CD4-positive, alpha-beta T cell treated with Interferon alpha-2 for 1 hour (primary cell): ENCODE measurements around the gene ZBTB33.

Source experiments
- DNase-seq, 2 donors: peaks; one replicate each; pipeline ENCODE4 v3.0.0-alpha.2; 2020 to 2022

ZBTB33 gene

DNA sequence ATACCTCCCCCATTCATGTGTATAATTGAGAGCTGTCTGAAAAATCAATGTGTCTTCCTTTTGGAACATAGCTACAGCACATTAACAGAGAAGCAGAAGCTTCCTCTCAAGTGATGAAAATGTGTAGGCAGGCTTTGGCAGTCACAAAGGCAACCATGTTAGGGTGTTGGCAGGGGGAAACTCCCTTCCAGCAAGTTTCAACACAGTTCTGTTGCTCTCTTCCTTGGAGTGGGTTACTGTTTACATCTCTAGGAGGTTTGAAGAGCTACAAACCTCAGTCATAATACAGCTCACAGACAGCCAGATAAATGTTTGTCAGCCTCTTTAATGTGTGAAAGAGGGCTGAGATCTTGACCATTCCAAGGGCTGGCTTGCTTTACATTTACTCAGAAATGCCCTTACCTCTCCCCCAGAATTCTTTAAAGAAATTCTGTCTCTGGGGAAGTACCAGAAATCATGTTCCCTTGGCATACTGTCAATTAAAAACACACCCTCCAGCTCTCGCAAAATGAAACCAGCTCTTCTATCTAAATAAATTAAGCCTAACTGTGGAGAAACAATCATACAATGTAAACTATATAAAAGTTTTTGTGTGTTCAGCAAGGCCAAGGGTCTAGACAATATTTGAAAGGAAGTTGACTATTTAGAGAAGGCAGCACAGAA lies 18.9 kb downstream of the ZBTB33 start:
- DNase-seq = peak; percentile 21 to 30

DNA sequence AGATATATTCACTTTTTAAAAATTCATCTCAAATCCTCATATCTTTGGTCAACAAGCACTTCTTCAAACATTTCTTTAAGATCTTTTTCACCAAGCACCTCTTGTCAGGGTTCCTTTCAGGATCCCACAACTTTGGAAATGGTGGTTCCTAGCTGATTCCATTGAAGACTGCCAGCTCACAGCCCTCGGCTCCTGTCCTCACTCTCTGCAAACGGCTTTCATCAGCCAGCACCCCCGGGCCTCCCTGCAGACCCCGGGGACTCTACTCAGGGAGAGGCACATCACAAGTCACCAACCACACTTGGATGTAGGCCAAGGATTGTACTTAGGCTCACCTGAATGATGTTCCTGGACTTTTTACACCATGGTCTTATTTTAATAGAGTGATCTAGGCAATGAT lies 20.0 kb downstream of the ZBTB33 start:
- DNase-seq = no peak

DNA sequence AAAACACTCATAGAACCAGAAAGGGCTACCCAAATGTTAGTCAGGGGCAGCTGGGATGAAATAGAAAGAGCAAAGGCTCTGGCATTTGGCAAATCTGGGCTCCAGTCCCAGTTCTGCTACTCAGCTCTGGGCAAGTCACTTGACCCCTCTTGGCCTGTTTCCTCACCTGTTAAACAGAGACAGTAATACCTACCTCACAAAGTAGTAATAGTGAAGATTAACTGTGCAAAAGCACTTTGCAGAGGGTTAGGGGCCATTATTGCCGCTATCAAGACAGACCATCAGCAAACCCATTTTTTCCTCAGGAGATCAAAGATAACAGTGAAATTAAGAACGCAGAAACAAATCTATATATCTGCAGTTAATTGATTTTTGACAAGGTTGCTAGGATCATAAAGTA lies 20.6 kb downstream of the ZBTB33 start:
- no peak for DNase-seq

DNA sequence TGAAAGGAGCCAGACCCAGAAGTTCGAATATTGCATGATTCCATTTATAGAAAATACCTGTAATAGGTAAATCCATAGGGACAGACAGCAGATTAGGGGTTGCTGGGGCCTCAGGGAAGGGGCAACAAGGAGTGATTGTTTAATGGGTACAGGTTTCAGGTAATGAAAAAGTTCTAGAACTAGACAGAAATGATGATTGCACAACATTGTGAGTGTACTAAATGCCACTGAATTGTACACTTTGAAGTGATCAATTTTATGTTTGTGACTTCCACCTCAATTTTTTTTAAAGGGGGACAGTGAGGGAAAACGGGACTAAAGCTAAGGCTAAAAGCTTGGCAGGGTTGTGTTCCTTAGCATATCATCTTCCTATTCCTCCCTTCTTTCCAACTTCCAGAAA lies 23.5 kb downstream of the ZBTB33 start:
- no peak for DNase-seq

DNA sequence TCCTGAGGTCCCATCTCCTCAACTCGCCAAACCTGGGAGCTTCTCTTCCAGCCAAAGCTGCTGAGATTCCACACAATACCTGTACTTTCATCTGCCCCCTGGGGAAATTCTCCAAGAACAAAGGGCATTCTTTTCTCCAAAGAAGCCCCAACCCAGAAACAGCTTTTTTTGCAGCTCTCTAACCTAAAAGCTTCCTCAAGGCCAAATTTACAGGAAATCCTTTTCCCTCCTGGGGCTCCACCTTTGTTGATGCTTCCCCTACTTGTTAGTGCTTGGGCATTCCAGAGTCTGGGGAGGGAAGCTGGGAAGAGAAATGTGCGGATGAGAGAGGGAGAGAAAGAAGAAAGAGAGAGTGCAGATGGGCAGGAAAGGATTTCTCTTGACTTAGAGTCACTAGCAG lies 24.3 kb downstream of the ZBTB33 start:
- DNase-seq = no peak

DNA sequence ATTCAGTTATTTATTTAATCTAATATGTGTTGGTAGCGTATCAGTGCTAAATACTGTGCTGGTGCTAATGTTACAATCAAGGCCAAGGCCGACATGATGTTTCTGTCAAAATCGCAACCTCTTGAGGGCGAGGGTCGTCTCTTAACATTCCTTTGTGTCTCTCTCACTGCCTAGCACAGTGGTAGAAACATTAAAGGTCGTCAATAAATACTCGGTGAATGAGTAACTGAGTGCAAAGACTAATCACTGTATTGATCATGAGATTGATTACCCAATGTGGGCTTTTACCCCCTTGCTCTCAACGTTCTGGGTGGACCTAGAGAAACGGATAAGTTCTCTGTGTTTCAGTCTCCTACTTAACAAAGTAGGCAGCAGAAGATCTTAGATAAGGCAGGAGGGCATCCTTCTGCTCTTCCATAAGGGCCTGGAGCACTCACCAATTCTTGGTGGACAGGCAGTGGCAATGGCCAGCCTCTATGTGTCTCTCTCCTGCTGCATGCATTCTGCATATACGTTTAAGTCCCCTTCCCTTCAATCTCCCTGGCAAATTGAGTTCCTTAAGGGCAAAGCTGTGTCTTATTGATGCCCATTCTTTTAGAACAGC lies 30.5 kb downstream of the ZBTB33 start:
- no peak for DNase-seq

DNA sequence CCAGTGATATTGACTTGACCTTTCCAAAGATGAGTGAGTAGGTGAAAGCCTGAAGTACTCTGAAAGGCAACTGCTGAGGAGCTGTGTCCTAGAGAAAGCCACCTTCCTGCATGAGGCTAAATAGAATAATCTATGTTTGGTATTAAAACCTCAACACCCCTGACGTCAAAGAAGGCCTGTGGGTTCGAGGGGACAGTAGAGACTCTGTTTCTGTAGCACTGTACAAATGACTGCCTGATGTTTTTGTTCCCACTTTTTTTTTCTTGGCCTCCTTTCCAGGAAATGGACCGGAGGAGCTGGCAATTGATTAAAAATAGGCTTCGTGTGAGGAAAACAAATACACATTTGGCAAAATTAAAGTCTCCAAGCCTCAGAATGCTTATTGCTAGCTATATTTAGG lies 31.1 kb downstream of the ZBTB33 start:
- no peak for DNase-seq

DNA sequence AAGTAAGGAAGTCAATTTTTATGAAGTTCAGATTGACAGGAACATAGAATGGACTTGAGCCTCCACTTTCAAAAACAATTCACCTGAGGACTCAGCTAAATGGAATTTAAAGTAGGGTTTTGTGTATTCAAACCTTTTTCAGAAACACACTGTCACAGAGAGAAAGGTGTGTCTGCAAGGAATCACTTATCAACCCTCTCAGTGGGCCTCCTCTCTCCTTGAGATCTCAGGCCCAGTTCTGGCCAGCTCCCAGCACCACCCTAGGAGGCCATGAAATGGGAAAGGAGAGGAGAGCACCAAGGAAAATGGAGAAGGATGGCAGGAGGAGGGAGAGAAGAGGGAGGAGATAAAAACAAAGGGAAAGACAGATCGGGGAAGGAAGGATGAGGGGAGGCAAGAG lies 32.1 kb downstream of the ZBTB33 start:
- DNase-seq = no peak

DNA sequence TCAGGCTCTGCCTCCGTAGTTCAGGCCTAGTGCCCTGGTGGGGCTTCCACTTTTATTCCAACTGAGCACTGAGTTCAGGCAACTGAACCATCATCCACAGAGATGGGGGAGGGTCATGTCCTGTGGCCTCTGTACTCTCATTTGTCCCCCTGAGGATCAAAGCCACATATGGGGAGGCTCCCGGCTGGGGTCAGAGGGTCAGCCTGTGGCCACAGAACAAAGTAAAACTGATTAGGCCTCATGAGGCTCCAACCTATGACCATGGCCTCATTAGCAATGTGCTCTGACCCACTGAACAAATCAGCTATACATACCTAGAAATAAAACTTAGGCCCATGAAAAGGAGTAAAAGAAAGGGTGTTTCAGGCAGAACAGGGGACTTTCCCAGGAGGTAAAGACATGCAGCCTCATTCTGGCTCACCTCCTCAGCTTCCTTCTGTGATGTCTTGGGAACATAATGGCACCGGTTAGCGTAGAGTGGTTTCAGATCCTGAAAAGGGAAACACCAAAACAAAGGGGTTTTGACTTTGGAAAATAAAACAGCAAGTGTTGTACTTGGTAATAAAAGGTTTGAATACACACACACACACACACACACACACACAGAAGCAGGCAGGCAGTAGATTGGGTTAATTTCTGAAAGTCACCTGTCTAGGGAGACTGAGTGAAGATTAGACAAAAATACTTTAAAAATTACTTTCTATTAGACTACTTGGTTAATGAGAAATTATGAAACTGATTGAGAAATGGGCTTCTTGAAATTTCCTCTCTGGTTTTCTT lies 36.3 kb downstream of the ZBTB33 start:
- no peak for DNase-seq

DNA sequence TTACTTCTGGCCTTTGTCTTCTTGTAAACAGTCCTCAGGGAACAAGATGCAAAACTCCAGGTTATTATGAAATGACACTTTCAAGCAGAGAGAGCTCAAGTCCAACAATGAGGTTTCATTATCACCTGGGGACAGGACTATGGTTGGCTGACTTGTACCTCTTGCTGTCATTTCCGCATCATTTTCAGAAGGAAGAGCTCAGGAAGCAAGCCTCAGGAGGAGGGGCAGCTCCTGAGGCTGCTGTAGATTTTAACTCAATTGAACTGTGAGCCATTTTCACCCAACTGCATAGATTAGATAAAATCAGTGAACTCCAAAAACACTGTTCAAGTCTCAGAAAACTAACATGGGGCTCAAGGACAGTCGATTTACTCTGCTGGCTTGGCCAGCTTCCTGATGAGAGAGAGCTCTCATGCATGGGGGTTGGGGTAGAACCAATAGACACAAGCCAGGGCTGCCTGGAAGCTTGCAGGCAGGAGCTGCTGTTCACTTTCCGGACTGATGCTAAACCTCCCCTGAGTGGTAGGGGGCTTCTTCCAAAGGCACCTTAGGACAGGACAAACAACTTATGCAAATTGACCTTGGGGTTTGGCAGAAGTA lies 37.0 kb downstream of the ZBTB33 start:
- DNase-seq = no peak

DNA sequence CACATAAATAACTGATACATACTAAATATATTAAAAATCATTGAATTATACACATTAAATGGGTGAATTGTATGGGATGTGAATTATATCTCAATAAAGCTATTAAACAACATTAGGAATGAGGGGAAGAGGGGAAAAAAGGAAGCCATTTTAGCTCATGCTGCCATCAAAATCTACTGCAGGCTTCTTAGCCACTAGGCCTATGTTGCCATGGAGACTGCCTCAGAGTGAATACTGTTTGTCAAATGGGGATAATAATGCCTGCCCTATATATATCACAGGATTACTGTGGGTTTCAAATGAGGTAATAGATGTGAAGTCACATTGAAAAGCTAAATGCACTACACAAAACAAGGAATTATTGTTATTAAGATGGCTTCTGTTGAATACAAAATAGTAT lies 39.5 kb downstream of the ZBTB33 start:
- no peak for DNase-seq

DNA sequence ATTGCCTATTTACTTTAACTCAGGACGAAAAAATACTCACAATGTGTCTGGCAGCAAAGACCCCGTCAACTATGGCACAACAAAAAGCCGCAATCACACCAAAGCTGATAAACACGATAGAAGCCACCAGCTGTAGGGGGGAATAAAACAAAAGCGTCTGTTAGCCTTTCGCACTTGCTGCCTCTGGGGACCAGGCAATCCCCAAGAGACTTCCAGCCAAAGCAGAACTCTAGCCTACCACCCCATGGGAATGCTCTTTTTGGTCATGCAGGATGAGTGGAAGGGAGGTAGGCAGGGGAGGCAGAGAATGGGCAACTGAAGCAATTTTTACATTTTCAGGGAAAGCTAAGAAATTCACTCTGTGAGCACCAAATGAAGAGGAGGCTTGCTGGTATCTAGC lies 40.6 kb downstream of the ZBTB33 start:
- DNase-seq = no peak

DNA sequence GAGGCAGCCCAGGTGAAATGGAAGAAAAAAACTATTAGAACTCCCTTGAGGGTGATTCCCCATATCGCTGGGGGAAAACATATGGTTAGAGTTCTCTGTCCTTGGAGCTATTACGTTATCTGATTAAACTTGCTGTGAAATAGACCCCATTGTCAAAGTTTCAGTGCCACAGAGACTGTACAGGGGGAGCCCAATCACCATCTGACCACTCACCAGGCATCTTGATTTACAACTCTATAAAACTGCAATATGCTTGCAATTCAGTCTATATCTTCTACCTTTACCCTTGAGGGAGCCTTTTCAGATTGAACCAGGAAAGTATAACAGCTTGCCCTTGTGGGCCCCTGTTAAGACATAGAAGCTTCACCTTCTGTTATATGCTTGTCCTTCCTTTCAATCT lies 42.4 kb downstream of the ZBTB33 start:
- DNase-seq = no peak

DNA sequence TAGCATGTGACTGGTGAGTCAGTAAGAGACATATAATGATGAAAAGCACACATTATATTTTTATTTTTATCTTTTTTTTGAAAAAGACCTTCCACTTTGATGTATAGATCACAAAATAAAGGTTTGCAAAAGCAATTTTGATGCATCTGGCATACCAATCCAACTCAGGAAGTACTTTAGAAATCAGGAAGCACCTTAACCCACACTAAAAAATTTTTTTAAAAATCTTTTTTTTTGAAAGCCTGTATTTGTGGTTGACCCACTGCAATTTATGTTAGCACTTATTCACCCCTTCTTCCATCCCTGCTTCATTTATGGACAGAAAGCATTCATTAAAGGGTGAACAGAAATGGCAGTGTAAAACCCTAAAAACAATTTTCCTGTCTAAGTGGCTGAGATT lies 44.0 kb downstream of the ZBTB33 start:
- no peak for DNase-seq

DNA sequence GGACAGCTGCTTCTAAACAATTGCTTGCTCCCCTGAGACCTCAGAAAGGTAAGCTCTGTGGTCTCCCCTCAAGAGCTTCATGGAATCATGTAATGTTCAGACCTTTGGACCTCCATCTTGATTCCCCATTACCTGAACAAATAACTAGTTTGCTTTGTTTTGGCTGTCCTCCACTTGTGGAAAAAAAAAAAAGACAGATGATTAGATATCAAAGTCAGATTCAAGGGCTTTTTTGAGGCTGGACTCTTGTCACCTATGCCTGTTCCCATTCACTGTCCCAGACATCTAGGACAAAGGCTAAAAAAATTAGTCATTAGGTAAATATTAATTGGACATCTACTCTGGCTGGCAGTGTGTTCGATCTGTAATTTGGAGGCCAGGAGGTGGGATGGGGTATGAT lies 47.3 kb downstream of the ZBTB33 start:
- no peak for DNase-seq

DNA sequence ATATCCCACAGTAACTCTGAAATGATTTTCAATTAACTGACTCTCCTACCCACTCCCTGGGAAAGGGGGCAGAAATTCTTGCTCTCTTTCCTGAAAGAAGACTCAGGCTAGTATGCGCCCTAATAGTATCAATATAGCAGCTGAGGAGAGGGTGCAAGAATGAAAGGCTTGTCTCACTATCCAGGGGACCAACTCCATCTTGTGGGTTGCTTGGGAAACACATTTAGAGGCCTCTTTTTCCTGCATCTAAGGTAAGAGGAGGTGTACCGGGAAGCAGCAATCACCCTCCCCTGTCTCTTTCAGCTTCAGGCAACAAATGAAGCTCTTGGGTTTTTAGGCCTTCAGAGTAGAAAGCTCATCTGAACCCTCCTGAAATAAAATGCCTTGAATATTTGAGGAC lies 49.3 kb downstream of the ZBTB33 start:
- DNase-seq = no peak

DNA sequence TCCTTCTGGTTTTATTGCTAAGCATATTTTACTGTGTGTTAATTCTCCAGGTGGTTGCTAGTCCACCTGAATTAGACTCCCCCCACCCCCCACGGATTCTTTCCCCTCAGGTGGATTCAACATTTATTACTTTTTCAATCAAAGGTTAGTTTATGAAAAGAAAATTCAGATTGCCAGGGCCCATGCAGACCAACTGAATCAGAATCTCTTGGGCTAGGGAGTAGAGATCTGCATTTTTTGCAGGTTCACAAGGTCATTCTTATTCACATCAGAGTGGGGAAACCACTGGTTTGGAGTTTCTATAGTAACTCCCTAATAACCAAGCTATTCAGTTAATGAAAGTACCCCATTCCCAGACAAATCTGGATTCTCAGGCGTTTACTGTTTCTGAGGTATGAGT lies 50.9 kb downstream of the ZBTB33 start:
- DNase-seq = no peak

DNA sequence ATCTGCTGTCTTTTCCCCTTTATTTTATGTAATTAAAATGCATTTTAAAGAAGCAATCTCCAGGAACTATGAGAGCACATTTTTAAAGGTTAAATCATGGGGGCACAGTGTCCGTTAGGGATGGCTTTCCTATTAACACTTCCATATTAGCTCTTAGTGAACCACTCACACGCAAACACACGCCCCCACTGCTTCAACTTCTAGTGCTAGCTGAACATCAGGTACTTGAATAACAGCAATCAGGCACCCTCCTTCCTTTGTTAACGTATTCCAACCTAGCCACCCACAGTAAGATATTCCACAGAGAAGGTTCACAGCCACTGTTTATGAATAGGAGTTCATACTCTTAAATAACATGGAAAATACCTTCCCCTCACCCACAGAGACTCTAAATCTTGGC lies 51.3 kb downstream of the ZBTB33 start:
- no peak for DNase-seq

DNA sequence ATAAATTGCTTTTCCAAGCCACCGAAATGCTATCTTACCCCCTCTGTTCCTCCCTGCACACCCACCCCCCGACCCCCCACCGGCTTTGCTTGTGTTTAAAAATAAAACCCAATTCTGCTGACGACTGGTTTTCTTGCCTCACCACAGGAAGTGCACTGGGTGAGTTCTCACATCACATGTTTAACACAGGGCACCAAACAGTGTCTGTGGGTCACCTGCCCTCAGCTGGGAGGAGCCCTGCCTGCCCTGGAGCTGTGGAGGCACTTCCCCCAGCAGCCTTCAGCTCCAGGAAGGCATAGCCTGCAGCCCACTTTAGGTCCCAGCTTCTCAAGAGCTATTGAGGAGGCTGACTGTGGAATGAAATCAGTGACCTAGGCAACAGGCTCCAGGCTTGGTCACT lies 51.8 kb downstream of the ZBTB33 start:
- peak; percentile 62 to 70 for DNase-seq

DNA sequence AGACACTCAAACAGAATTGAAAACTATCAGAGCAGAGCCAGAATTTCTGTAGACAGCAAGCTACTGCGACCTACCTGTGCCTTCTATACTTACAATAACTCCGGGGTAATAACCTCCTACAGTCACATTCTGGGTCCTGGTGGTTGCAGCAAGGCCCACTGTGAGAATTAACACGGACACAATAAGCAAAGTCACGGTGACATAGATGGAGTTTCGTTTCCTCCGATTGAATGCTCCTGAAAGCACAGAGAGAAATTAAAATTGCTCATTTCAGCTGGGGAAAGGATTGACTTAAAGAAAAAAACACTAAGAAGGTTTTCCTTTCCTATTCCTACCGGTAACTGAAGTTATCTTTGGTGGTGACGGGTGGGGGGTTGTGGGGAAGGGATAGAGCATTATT lies 53.6 kb downstream of the ZBTB33 start:
- no peak for DNase-seq

DNA sequence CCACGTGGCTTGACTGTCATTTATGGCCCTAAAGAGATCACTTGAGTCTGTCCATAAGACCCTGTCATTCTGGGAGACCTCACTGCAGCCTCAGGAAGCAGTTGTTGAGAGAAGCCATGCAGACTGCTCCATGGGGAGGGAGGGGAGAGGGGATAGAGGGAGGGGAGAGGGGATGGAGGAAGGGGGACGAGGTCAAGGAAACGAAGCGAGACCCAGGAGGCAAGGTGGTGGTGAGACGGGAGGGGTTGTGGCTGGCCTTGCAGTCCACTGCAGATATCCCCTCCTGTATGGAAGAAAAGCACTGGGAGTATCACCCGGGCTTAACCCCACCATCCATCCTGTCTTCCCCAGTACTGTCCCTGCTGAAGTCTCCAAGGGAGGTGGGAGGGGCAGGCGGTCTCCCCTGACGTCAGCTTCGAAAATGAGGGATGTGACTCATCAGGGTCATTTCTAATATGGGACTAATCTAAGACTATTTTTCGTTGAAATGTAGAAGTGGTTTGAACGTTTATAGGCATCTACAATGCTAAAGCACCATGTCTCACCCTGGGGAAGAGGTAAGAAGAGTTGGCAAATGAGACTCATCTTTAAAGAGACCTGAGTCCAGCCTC lies 55.0 kb downstream of the ZBTB33 start:
- no peak for DNase-seq

DNA sequence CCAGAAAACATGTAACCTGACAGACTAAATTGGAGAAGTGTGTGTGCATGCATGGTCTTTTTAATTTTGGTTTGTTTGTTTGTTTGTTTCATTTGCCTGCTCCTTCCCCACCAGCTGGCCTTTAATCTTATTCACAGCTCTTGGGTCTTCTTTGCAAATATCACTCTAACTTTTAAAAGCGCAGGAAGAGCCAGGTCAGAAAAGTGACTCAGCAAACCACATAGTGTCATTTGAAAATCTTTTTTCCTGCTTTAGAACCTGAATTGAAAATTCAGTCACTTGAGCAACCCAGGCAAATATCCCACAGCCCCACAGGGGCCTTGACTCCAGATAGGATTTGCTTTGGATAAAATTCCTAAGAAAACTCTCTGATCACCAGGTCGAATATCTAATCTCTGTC lies 56.0 kb downstream of the ZBTB33 start:
- DNase-seq = no peak
